ENCODE results near the gene PABPN1L. TPM values are rescaled to one million over a fixed set of nuclear protein-coding genes. Genes with fewer than 3 reads are reported as not detected.

The PABPN1L gene
- total and polyA plus RNA-seq, 2 donors (not counting 1 experiment from before 2014, with no cell fraction given), result 0.21 to 0.84 TPM

GRCh38 chr16:88913870-88914269 is 47.4 kb upstream of the PABPN1L start:
- no peak overlapping the region for H3K27ac ChIP-seq (ENCODE audit: low read length in 2 of 2)
- ChIA-PET POLR2A (interaction anchor here (0.5 kb wide), 1 partner anchor 432 kb away, joined by 6 read pairs; no protein-coding TSS in a partner anchor), CTCF (no interaction called here)
- no peak overlapping the region for H2AFZ ChIP-seq (ENCODE audit: insufficient read depth, low read depth, low read length, poor library complexity, severe bottlenecking)
- H3K9me3 ChIP-seq (ENCODE audit: control extremely low read depth in 1 of 3, control insufficient read depth in 2 of 3, insufficient read depth in 1 of 3, low read length in 2 of 3), result peaks cover 0 to 11% (median 0%) of the 10 kb centered on the region in 3 donors
- no peak overlapping the region for H3K4me3 Mint-ChIP-seq
- peaks cover 42% of the 10 kb centered on the region for H3K4me1 Mint-ChIP-seq
- peak overlapping the region; percentile 63 for H3K27ac Mint-ChIP-seq
- H3K27me3 Mint-ChIP-seq, result no peaks in the 10 kb centered on the region
- WGBS (ENCODE audit: insufficient coverage), result 92% methylated on average over 13 of the region's 13 CpGs
- peaks cover 0 to 29% of the 10 kb centered on the region in 2 experiments for H3K36me3 ChIP-seq (replicated peaks in 1 of 2; ENCODE audit: control extremely low read depth in 1 of 2, control insufficient read depth in 1 of 2, extremely low read depth in 1 of 2, insufficient read depth in 2 of 2, low read length in 1 of 2)
- H3K4me1 ChIP-seq (ENCODE audit: control insufficient read depth in 2 of 2, insufficient read depth in 2 of 2, low read length in 2 of 2), result peaks cover 14 to 21% of the 10 kb centered on the region in 2 donors
- ATAC-seq (ENCODE audit: low read depth), result no peak
- H4K20me1 ChIP-seq (ENCODE audit: control insufficient read depth, insufficient read depth, low read length, poor library complexity, severe bottlenecking), result peaks cover 97% of the 10 kb centered on the region
- no peak overlapping the region for H3K9ac ChIP-seq (ENCODE audit: low read length)
- H3K9me3 Mint-ChIP-seq (ENCODE audit: insufficient read depth), result no peaks in the 10 kb centered on the region
- H3K27me3 ChIP-seq (replicated peaks in 1 of 4; ENCODE audit: control extremely low read depth in 1 of 4, control insufficient read depth in 3 of 4, insufficient read depth in 4 of 4, low read length in 3 of 4), result no peaks in the 10 kb centered on the region
- H3K4me2 ChIP-seq (replicated peaks; ENCODE audit: low read depth, low read length, poor library complexity, severe bottlenecking), result no peak overlapping the region
- intact Hi-C loops (cut with micrococcal nuclease), result no loop called here
- H3K79me2 ChIP-seq (ENCODE audit: control insufficient read depth, insufficient read depth, low read length), result peaks cover 98% of the 10 kb centered on the region
- H3K4me3 ChIP-seq (ENCODE audit: control extremely low read depth in 1 of 5, extremely low read depth in 1 of 5, insufficient read depth in 1 of 5, low read depth in 2 of 5, low read length in 4 of 5), result no peak overlapping the region
- TF ChIP-seq CTCF (IDR thresholded peaks at IDR 0.05), result no peak
- no peak for TF ChIP-seq EZH2 (IDR thresholded peaks at IDR 0.05; ENCODE audit: borderline replicate concordance, insufficient read depth, low read depth, low read length, poor library complexity, severe bottlenecking)
- DNase-seq, result no peak

DNA sequence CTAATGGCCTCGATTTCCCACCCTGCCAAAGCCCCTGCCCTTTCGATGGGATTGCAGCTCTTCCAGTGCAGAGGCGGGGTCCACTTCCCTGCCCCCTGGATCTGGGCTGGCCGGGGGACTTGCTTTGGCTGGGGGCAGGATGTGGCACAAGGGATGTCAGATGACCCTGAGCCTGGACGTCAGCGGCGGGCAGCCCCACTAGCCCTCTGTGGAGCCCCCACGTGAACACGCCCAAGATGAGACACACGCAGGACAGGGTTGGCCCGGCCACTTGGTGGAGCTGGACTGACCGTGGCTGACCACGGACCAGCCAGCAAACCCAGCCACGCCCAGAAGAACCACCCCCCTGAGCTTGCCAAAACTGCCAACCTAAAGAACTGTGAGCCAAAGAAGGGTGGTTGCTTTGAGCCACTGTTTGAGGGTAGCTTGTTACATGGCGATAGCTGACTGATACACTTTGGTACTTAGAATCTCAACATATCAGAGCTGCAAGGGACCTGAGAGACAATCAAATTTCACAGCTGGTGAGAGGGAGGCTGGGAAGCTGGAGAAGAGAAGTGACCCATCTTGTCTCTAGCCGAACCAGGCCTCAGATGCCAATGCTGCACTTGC is 46.6 kb upstream of the PABPN1L start:
- WGBS (ENCODE audit: insufficient coverage), result 95% methylated on average over 13 of the region's 16 CpGs
- Histone ChIP-seq H3K9me3 (ENCODE audit: control extremely low read depth in 1 of 3, control insufficient read depth in 2 of 3, insufficient read depth in 1 of 3, low read length in 2 of 3) (peaks cover 0 to 11% (median 0%) of the 10 kb centered on the region in 3 donors), H3K27me3 (replicated peaks in 1 of 4; ENCODE audit: control extremely low read depth in 1 of 4, control insufficient read depth in 3 of 4, insufficient read depth in 4 of 4, low read length in 3 of 4) (no peaks in the 10 kb centered on the region), H3K4me2 (replicated peaks; ENCODE audit: low read depth, low read length, poor library complexity, severe bottlenecking) (no peak overlapping the region), H3K4me3 (ENCODE audit: control extremely low read depth in 1 of 5, extremely low read depth in 1 of 5, insufficient read depth in 1 of 5, low read depth in 2 of 5, low read length in 4 of 5) (no peak overlapping the region), H3K9ac (ENCODE audit: low read length) (no peak overlapping the region), H3K36me3 (replicated peaks in 1 of 2; ENCODE audit: control extremely low read depth in 1 of 2, control insufficient read depth in 1 of 2, extremely low read depth in 1 of 2, insufficient read depth in 2 of 2, low read length in 1 of 2) (peaks cover 0 to 31% of the 10 kb centered on the region in 2 experiments), H2AFZ (ENCODE audit: insufficient read depth, low read depth, low read length, poor library complexity, severe bottlenecking) (no peak overlapping the region), H3K4me1 (ENCODE audit: control insufficient read depth in 2 of 2, insufficient read depth in 2 of 2, low read length in 2 of 2) (peaks cover 14 to 21% of the 10 kb centered on the region in 2 donors), H3K79me2 (ENCODE audit: control insufficient read depth, insufficient read depth, low read length) (peaks cover 98% of the 10 kb centered on the region), H3K27ac (ENCODE audit: low read length in 2 of 2) (no peak overlapping the region), H4K20me1 (ENCODE audit: control insufficient read depth, insufficient read depth, low read length, poor library complexity, severe bottlenecking) (peaks cover 99% of the 10 kb centered on the region)
- Mint-ChIP-seq H3K27me3 (no peaks in the 10 kb centered on the region), H3K9me3 (ENCODE audit: insufficient read depth) (no peaks in the 10 kb centered on the region), H3K27ac (no peak overlapping the region), H3K4me1 (peaks cover 42% of the 10 kb centered on the region), H3K4me3 (no peak overlapping the region)
- TF ChIP-seq CTCF (IDR thresholded peaks at IDR 0.05), result no peak
- no peak for TF ChIP-seq EZH2 (IDR thresholded peaks at IDR 0.05; ENCODE audit: borderline replicate concordance, insufficient read depth, low read depth, low read length, poor library complexity, severe bottlenecking)
- ChIA-PET CTCF (no interaction called here), POLR2A (interaction anchor here (0.5 kb wide), 1 partner anchor 433 kb away, joined by 6 read pairs; no protein-coding TSS in a partner anchor)
- DNase-seq, result no peak
- intact Hi-C loops (cut with micrococcal nuclease), result no loop called here
- ATAC-seq (ENCODE audit: low read depth), result no peak
